Mammary epithelial cell (primary cell): Measurements from ENCODE around the gene HOXB2.

ENCODE experiments used
- CTCF ChIP-seq, 2 donors: IDR thresholded peaks in 1 of 2; conservative IDR thresholded peaks in 1 of 2; 2 replicates each; pipeline ENCODE4 v1.5.1; 2011 to 2012; ENCODE audit warnings: inconsistent platforms in 2 of 2, low read length in 2 of 2, mild to moderate bottlenecking in 2 of 2, control low read depth in 1 of 2, low read depth in 1 of 2; ENCODE audit not compliant: insufficient read depth in 1 of 2; ENCODE audit errors: extremely low read depth in 1 of 2
- EZH2 ChIP-seq: IDR thresholded peaks from 2 replicates; pipeline ENCODE4 v1.6.1; 2012; ENCODE audit warnings: low read length, inconsistent platforms, borderline replicate concordance

GRCh38 chr17:48553190-48553547 is 8.3 kb upstream of the HOXB2 start:
- TF ChIP-seq CTCF (conservative IDR thresholded peaks at IDR 0.05 in 1 of 2, IDR thresholded peaks at IDR 0.05 in 1 of 2; ENCODE audit: extremely low read depth in 1 of 2, insufficient read depth in 1 of 2, low read depth in 1 of 2, low read length in 2 of 2) (no peak), EZH2 (no peak)
